ENCODE results near the gene UBR4. TPM values are rescaled to one million over a fixed set of nuclear protein-coding genes. Genes with fewer than 3 reads are reported as not detected.

UBR4 gene
- total and polyA plus RNA-seq, 12 donors = 82.3 to 278 (median 119) TPM

GRCh38 chr1:19067182-19067911 is 142.7 kb downstream of the UBR4 start:
- Histone ChIP-seq H3K27ac (no peak overlapping the region), H3K9me3 (replicated peaks in 1 of 3) (no peaks in the 10 kb centered on the region), H3K4me1 (replicated peaks in 1 of 2) (peaks cover 0 to 5% of the 10 kb centered on the region in 2 donors), H3K4me3 (no peak overlapping the region), H3K36me3 (replicated peaks in 1 of 2) (no peaks in the 10 kb centered on the region), H3K27me3 (no peaks in the 10 kb centered on the region)
- intact Hi-C loops (cut with DNase I) = no loop called here
- WGBS, 4 donors = 48 to 63% (median 60%) methylated on average over 11 to 17 of the region's 17 CpGs
- no peak for DNase-seq
- no peak for TF ChIP-seq POLR2A (IDR thresholded peaks at IDR 0.05)
- no peak for TF ChIP-seq CTCF (IDR thresholded peaks at IDR 0.05)

DNA sequence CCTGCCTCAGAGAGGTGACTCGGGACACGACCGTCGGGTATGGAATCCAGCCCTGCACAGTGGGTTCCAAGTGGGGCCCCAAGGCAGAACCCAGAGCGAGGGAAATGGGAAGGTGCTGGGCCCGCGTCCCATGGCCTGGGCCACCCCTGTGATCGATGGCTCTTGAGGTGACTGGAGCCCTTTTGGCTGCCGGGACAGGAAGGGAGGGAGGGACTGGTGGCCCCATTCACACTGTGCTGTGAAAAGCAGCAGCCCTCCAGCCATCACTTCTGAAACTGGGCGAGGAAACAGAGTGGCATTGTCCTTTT is 143.2 kb downstream of the UBR4 start:
- H3K9me3 ChIP-seq (replicated peaks in 1 of 3) = no peaks in the 10 kb centered on the region
- intact Hi-C loops (cut with DNase I) = no loop called here
- H3K36me3 ChIP-seq (replicated peaks in 1 of 2) = no peaks in the 10 kb centered on the region
- TF ChIP-seq POLR2A (IDR thresholded peaks at IDR 0.05) (no peak), CTCF (IDR thresholded peaks at IDR 0.05) (no peak)
- no peak overlapping the region for H3K27ac ChIP-seq
- H3K4me1 ChIP-seq (replicated peaks in 1 of 2) = peaks cover 0 to 5% of the 10 kb centered on the region in 2 donors
- DNase-seq = no peak
- no peaks in the 10 kb centered on the region for H3K27me3 ChIP-seq
- 64 to 77% (median 70%) methylated on average over 8 to 10 of the region's 10 CpGs for WGBS, 4 donors
- no peak overlapping the region for H3K4me3 ChIP-seq

DNA sequence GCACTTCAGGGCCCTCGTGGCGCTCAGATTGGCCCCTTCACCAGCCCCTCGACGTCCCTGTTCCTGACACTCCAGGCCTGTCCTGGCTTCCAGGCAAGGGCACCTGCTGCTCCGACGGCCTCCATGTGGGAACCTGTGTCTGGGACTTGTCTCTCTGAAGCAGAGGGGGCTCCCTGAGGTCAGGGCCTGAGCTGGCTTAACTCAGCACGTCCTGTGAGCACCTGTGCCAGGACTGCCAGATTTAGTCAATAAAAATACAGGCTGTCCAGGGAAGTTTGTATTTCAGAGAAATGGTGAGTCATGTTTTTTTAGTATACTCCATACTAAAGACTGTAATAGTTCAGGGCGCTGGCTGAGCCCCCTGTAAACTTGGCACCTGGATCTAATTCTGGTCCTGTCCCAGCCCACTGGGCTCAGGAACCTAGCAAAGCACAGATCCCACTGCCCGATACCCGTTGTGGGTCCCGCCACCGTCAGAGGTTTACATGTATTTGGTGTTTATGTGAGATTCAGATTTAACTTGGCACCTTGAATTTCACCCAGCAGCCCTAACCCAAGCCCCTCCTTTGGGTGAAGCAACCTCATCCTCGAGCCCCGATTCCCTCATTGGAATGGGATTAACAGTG is 143.7 kb downstream of the UBR4 start:
- H3K9me3 ChIP-seq (replicated peaks in 1 of 3) = no peaks in the 10 kb centered on the region
- 81 to 83% (median 82%) methylated on average over 6 to 14 of the region's 14 CpGs for WGBS, 4 donors
- H3K36me3 ChIP-seq (replicated peaks in 1 of 2) = no peaks in the 10 kb centered on the region
- no peak for DNase-seq
- H3K4me1 ChIP-seq (replicated peaks in 1 of 2) = peaks cover 0 to 5% of the 10 kb centered on the region in 2 donors
- H3K27ac ChIP-seq = no peak overlapping the region
- no peak overlapping the region for H3K4me3 ChIP-seq
- intact Hi-C loops (cut with DNase I) = no loop called here
- TF ChIP-seq CTCF (IDR thresholded peaks at IDR 0.05) (no peak), POLR2A (IDR thresholded peaks at IDR 0.05) (no peak)
- no peaks in the 10 kb centered on the region for H3K27me3 ChIP-seq

DNA sequence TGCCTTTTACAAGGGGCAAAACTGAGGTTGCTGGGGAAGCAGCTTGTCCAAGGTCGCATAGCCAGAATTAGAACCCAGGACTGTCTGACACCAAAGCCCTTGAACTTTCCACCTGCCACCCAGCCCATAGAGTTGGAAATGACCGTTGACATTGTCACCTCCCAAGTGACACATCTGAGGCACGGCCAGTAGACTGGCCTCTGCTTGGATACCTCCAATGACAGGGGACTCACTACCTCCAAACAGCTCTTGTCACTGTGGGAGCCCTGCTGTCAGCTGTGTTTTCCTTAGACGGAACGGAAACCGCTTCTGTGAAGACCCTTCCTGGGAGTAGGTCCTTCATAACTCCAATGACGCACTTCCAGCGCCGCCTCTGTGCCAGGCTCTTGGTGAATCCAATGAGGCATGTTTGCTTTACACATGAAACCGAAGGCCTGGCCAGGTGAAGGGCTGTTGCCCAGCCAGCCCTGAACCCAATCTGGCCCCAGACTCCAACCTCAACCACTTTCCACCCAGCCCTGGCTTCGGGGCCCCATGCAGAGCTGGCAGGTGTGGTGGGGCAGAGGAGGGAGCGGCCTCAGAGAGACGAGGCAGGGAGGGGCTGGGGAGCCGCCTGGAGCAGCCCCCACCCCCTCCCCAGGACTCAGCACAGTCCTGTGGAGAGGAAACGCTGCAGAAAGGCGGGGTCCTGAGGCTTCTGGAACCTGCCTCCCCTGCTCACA is 144.4 kb downstream of the UBR4 start:
- no peak overlapping the region for H3K27ac ChIP-seq
- TF ChIP-seq CTCF (IDR thresholded peaks at IDR 0.05) (no peak), POLR2A (IDR thresholded peaks at IDR 0.05) (no peak)
- no peak overlapping the region for H3K4me3 ChIP-seq
- no peak for DNase-seq
- H3K9me3 ChIP-seq (replicated peaks in 1 of 3) = no peaks in the 10 kb centered on the region
- 80 to 100% (median 88%) methylated on average over 1 to 16 of the region's 16 CpGs for WGBS, 4 donors
- H3K36me3 ChIP-seq (replicated peaks in 1 of 2) = no peaks in the 10 kb centered on the region
- H3K4me1 ChIP-seq (replicated peaks in 1 of 2) = peaks cover 0 to 5% of the 10 kb centered on the region in 2 donors
- no peaks in the 10 kb centered on the region for H3K27me3 ChIP-seq
- intact Hi-C loops (cut with DNase I) = no loop called here
